ENCODE data around the gene ORC1.

ORC1 gene

GRCh38 chr1:52346653-52347052 is 57.6 kb downstream of the ORC1 start:
- DNase-seq (ENCODE audit: low read depth in 1 of 2, low spot score in 1 of 2) = no peak
- no peak for TF ChIP-seq SPI1 (IDR thresholded peaks at IDR 0.05; ENCODE audit: borderline replicate concordance, low read depth)
- TF ChIP-seq REST (IDR thresholded peaks at IDR 0.05; ENCODE audit: insufficient replicate concordance, low read depth) = no peak
- TF ChIP-seq CTCF (IDR thresholded peaks at IDR 0.05; ENCODE audit: insufficient read depth, low read length) = no peak
- TF ChIP-seq POLR2AphosphoS5 (IDR thresholded peaks at IDR 0.05; ENCODE audit: low read depth) = no peak
- no peak for TF ChIP-seq GABPA (IDR thresholded peaks at IDR 0.05; ENCODE audit: low read depth)
- no peak overlapping the region for H3K4me3 ChIP-seq (replicated peaks; ENCODE audit: insufficient read depth, low read length)
- no peak overlapping the region for H3K27ac ChIP-seq (replicated peaks)
- no peaks in the 10 kb centered on the region for H3K27me3 ChIP-seq (ENCODE audit: insufficient read depth, poor library complexity, severe bottlenecking)

GRCh38 chr1:52345252-52345651 is 59.0 kb downstream of the ORC1 start:
- no peak overlapping the region for H3K27ac ChIP-seq (replicated peaks)
- TF ChIP-seq POLR2AphosphoS5 (IDR thresholded peaks at IDR 0.05; ENCODE audit: low read depth) (no peak), CTCF (IDR thresholded peaks at IDR 0.05; ENCODE audit: insufficient read depth, low read length) (no peak), GABPA (IDR thresholded peaks at IDR 0.05; ENCODE audit: low read depth) (no peak), REST (IDR thresholded peaks at IDR 0.05; ENCODE audit: insufficient replicate concordance, low read depth) (no peak), SPI1 (IDR thresholded peaks at IDR 0.05; ENCODE audit: borderline replicate concordance, low read depth) (no peak)
- H3K4me3 ChIP-seq (replicated peaks; ENCODE audit: insufficient read depth, low read length) = no peak overlapping the region
- DNase-seq (ENCODE audit: low read depth in 1 of 2, low spot score in 1 of 2) = no peak
- no peaks in the 10 kb centered on the region for H3K27me3 ChIP-seq (ENCODE audit: insufficient read depth, poor library complexity, severe bottlenecking)

GRCh38 chr1:52343979-52344378 is 60.2 kb downstream of the ORC1 start:
- Histone ChIP-seq H3K27ac (replicated peaks) (no peak overlapping the region), H3K27me3 (ENCODE audit: insufficient read depth, poor library complexity, severe bottlenecking) (no peaks in the 10 kb centered on the region), H3K4me3 (replicated peaks; ENCODE audit: insufficient read depth, low read length) (no peak overlapping the region)
- TF ChIP-seq SPI1 (IDR thresholded peaks at IDR 0.05; ENCODE audit: borderline replicate concordance, low read depth) (no peak), REST (IDR thresholded peaks at IDR 0.05; ENCODE audit: insufficient replicate concordance, low read depth) (no peak), POLR2AphosphoS5 (IDR thresholded peaks at IDR 0.05; ENCODE audit: low read depth) (no peak), GABPA (IDR thresholded peaks at IDR 0.05; ENCODE audit: low read depth) (no peak), CTCF (IDR thresholded peaks at IDR 0.05; ENCODE audit: insufficient read depth, low read length) (no peak)
- no peak for DNase-seq (ENCODE audit: low read depth in 1 of 2, low spot score in 1 of 2)
